NT2/D1 (cell line): ENCODE measurements around the gene TCHP.

ENCODE experiments used
- YY1 ChIP-seq: IDR thresholded peaks from 2 replicates; pipeline ENCODE4 v1.6.1; 2011; ENCODE audit not compliant: insufficient read length, insufficient read depth
- ZNF274 ChIP-seq: IDR thresholded peaks from 2 replicates; pipeline ENCODE4 v1.6.1; 2011; ENCODE audit warnings: mild to moderate bottlenecking, low read depth, low read length

GRCh38 chr12:109894939-109895338, 5.1 kb upstream of the TCHP start:
- no peak for TF ChIP-seq ZNF274
- TF ChIP-seq YY1: no peak
